K562 (cell line): Measurements from ENCODE around the gene EDDM13. TPM values are rescaled to one million over a fixed set of nuclear protein-coding genes. Genes with fewer than 3 reads are reported as not detected.

Source experiments
- ATAC-seq: fragments of 200-7000 bp; cut with Tn5 transposase; 3 replicates; pipeline ENCODE4 v1.9.1; 2020; ENCODE audit warnings: moderate library complexity
- BruUV-seq: library from RNA; stranded (reverse); fragments of 400-500 nt; replicated peaks from 2 replicates; lab custom pipeline; 2021; lab: Mats Ljungman, UMichigan
- CTCF ChIA-PET: fragments of 300-600 bp; formaldehyde crosslinking; extraction: SDS; loops from one replicate; lab custom pipeline; 2021; ENCODE audit warnings: low intra/inter-chr PET ratio; lab: Yijun Ruan, JAX
- POLR2A ChIA-PET: fragments of 300-600, 350-650 bp; sonication (Branson Sonifier 250); formaldehyde crosslinking; extraction: SDS; loops from one replicate; lab custom pipeline; 2021; ENCODE audit warnings: antibody characterized with exemption, inconsistent platforms; lab: Yijun Ruan, JAX
- DNase-seq, 4 experiments: peaks; one replicate each; pipeline versions ENCODE4 v3.0.0 to v3.0.0-alpha.2; 2011 to 2018; ENCODE audit warnings: low spot score in 3 of 4, mixed read lengths in 3 of 4; ENCODE audit errors: extremely low read depth in 1 of 4
- FAIRE-seq: peaks from 2 replicates; lab custom pipeline; 2011; peaks lifted over from hg19 to GRCh38; lab: Jason Lieb, UNC
- H2AFZ ChIP-seq: 2 replicates; pipeline ENCODE4 v1.6.0; 2011; ENCODE audit warnings: low read depth, low read length, control low read depth, inconsistent platforms
- H3K27ac ChIP-seq: fragments of 200-600 bp; 3 replicates; pipeline ENCODE4 v1.8.0; 2011; ENCODE audit warnings: low read depth, mild to moderate bottlenecking, control low read depth, inconsistent platforms, low read length, moderate library complexity, mixed read lengths; ENCODE audit errors: extremely low read depth
- H3K27me3 ChIP-seq, 2 experiments: fragments of 300-600 bp in 1 of 2; 2 replicates in 1 of 2; 3 replicates in 1 of 2; pipeline versions ENCODE4 v1.6.0 to v1.8.0; 2011; ENCODE audit warnings: inconsistent platforms in 2 of 2, low read length in 2 of 2, mild to moderate bottlenecking in 1 of 2, mixed read lengths in 1 of 2, moderate library complexity in 1 of 2; ENCODE audit not compliant: control insufficient read depth in 2 of 2, insufficient read depth in 2 of 2
- H3K36me3 ChIP-seq: fragments of 300-600 bp; 3 replicates; pipeline ENCODE4 v1.8.0; 2011; ENCODE audit warnings: mild to moderate bottlenecking, low read length, inconsistent platforms; ENCODE audit not compliant: control insufficient read depth, insufficient read depth
- H3K4me1 ChIP-seq, 2 experiments: fragments of 200-600 bp in 1 of 2; replicated peaks in 1 of 2; 2 replicates in 1 of 2; 3 replicates in 1 of 2; pipeline versions ENCODE4 v1.5.1 to v1.8.0; 2011; ENCODE audit warnings: inconsistent platforms in 2 of 2, low read length in 2 of 2, mild to moderate bottlenecking in 1 of 2, mixed read lengths in 1 of 2, moderate library complexity in 1 of 2; ENCODE audit not compliant: control insufficient read depth in 2 of 2, insufficient read depth in 2 of 2
- H3K4me2 ChIP-seq: 2 replicates; pipeline ENCODE4 v1.6.1; 2011; ENCODE audit warnings: low read length, control low read depth, inconsistent platforms, mixed read lengths; ENCODE audit not compliant: insufficient read depth
- H3K4me3 ChIP-seq: fragments of 200-600 bp; sonication (generic), shearing (Covaris generic); 2 replicates; pipeline ENCODE4 v1.5.1; 2016; ENCODE audit warnings: control low read depth, inconsistent platforms
- H3K79me2 ChIP-seq: fragments of 200-600 bp; 3 replicates; pipeline ENCODE4 v1.8.0; 2011; ENCODE audit warnings: low read length, inconsistent platforms; ENCODE audit not compliant: control insufficient read depth, insufficient read depth
- H3K9ac ChIP-seq, 2 experiments: 2 replicates each; pipeline versions ENCODE4 v1.6.0 to v1.6.1; 2011; ENCODE audit warnings: low read depth in 2 of 2, low read length in 2 of 2, control low read depth in 1 of 2, inconsistent platforms in 1 of 2, mild to moderate bottlenecking in 1 of 2, mixed read lengths in 1 of 2; ENCODE audit not compliant: insufficient read depth in 1 of 2
- H3K9me1 ChIP-seq: one replicate; pipeline ENCODE4 v1.6.0; 2011; ENCODE audit warnings: inconsistent platforms, mild to moderate bottlenecking, low read length, moderate library complexity; ENCODE audit not compliant: control insufficient read depth, insufficient read depth
- H3K9me3 ChIP-seq: replicated peaks from 2 replicates; pipeline ENCODE4 v1.5.1; 2011; ENCODE audit warnings: low read depth, low read length, inconsistent platforms; ENCODE audit not compliant: control insufficient read depth, insufficient read depth
- H4K20me1 ChIP-seq: replicated peaks from 2 replicates; pipeline ENCODE4 v1.6.1; 2011; ENCODE audit warnings: low read length, inconsistent platforms, mixed read lengths; ENCODE audit not compliant: control insufficient read depth, insufficient read depth
- FOSL1 ChIP-seq: fragments of 200-800 bp; sonication (Bioruptor generic); conservative IDR thresholded peaks from 2 replicates; pipeline ENCODE4 v1.6.1; 2016; ENCODE audit warnings: missing genetic modification characterization, missing compliant biosample characterization
- NFIC ChIP-seq: fragments of 450-650 bp; IDR thresholded peaks from 2 replicates; pipeline ENCODE4 v1.6.1; 2017; ENCODE audit warnings: mild to moderate bottlenecking, inconsistent platforms
- RBBP5 ChIP-seq: fragments of 200-600 bp; sonication (generic); IDR thresholded peaks from 2 replicates; pipeline ENCODE4 v1.6.1; 2012; ENCODE audit warnings: borderline replicate concordance, mild to moderate bottlenecking, low read length, control low read depth, inconsistent platforms; ENCODE audit not compliant: insufficient read depth, poor library complexity, severe bottlenecking
- WGBS: fragments of 100-300 bp; shearing (Covaris generic); methylation state at CpG from one replicate; pipeline ENCODE4 v1.1.6; 2016; ENCODE audit warnings: low coverage, mixed read lengths; ENCODE audit not compliant: insufficient coverage; ENCODE audit errors: missing lambda C conversion rate; 5-methylcytosine and 5-hydroxymethylcytosine counted together
- in situ Hi-C: fragments of 300-500 bp; cut with MboI; formaldehyde crosslinking; loops from 4 replicates; pipeline ENCODE4 v1.15.0; 2018; ENCODE audit warnings: inconsistent platforms, mixed read lengths
- intact Hi-C: fragments of 100-400 bp; cut with micrococcal nuclease; formaldehyde crosslinking; loops from 2 replicates; pipeline ENCODE4 v1.14.2; 2022
- polyA plus RNA-seq, 8 experiments: library from polyadenylated mRNA; depleted of rRNA in 4 of 8; stranded (reverse) in 5 of 8; unstranded in 3 of 8; fragments of >200 nt; fragmentation: Nextera tagmentation in 2 of 8; fragmentation: Illumina TruSeq in 1 of 8; extraction: Ambion mirVana in 2 of 8; extraction: Trizol in 1 of 8; gene quantifications; 2 replicates each; pipeline versions ENCODE4 v1.2.1 to v1.2.3, GENCODE V29; 2011 to 2014; ENCODE audit warnings: inconsistent platforms in 1 of 8, missing spikeins in 1 of 8
- total RNA-seq, 7 experiments: library from RNA; depleted of rRNA in 6 of 7; stranded (reverse); fragments of >200 nt in 6 of 7; fragmentation: Illumina TruSeq in 2 of 7; extraction: Trizol in 2 of 7; gene quantifications; 2 replicates each; pipeline versions ENCODE4 v1.2.1 to v1.2.3, GENCODE V29; 2011 to 2021; ENCODE audit warnings: low replicate concordance in 1 of 7
- TF ChIP-seq, protein P1 (sequence below), 2 experiments: fragments of 450-650 bp; IDR thresholded peaks; 2 replicates each; pipeline ENCODE4 v1.6.1; 2016; ENCODE audit warnings: mild to moderate bottlenecking in 2 of 2, borderline replicate concordance in 1 of 2, low read depth in 1 of 2, moderate library complexity in 1 of 2
- TF ChIP-seq, protein P2 (sequence below): fragments of 450-650 bp; formaldehyde crosslinking; IDR thresholded peaks from 2 replicates; pipeline ENCODE4 v1.4.0; 2022; ENCODE audit warnings: mild to moderate bottlenecking, moderate library complexity

EDDM13 gene
- total and polyA plus RNA-seq, 9 of the 15 experiments (the other 6 are each of a cell fraction or from before 2014, with no cell fraction given), result 2.0 to 7.7 (median 4.1) TPM

- Histone ChIP-seq H3K4me2 (no peak overlapping the region), H3K9ac (no peak overlapping the region), H3K9me1 (no peaks in the 10 kb centered on the region), H4K20me1 (no peaks in the 10 kb centered on the region)
- BruUV-seq, result no TSS peak
- intact Hi-C loops, result no loop called here
- TF ChIP-seq RBBP5 (no peak), NFIC (peak; percentile 32), FOSL1 (0 out of 2 replicates have a peak, but pooled peaks have one; percentile 3)
- TF ChIP-seq, all 486 proteins: peak for 2
- Histone ChIP-seq H3K4me3 (no peak overlapping the region), H3K36me3 (no peaks in the 10 kb centered on the region), H2AFZ (no peak overlapping the region), H3K4me1 (no peaks in the 10 kb centered on the region; a peak in 1 of 5 replicates), H3K79me2 (no peaks in the 10 kb centered on the region), H3K27ac (no peak overlapping the region), H3K9me3 (no peaks in the 10 kb centered on the region), H3K27me3 (no peaks in the 10 kb centered on the region)
- ChIA-PET POLR2A (interaction anchor here (0.9 to 1.6 kb wide), 3 partner anchors 11 to 18 kb away, joined by 3 to 10 read pairs (median 5); no protein-coding TSS in a partner anchor), CTCF (no interaction called here)
- in situ Hi-C loops, result no loop called here
- no peak for DNase-seq
- no peak for ATAC-seq
- WGBS, result 87% methylated on average over 6 of the region's 6 CpGs
- no peak for FAIRE-seq
Measured at GRCh38 chr19:56271151-56271550, 1.4 kb upstream of the EDDM13 start.

DNA sequence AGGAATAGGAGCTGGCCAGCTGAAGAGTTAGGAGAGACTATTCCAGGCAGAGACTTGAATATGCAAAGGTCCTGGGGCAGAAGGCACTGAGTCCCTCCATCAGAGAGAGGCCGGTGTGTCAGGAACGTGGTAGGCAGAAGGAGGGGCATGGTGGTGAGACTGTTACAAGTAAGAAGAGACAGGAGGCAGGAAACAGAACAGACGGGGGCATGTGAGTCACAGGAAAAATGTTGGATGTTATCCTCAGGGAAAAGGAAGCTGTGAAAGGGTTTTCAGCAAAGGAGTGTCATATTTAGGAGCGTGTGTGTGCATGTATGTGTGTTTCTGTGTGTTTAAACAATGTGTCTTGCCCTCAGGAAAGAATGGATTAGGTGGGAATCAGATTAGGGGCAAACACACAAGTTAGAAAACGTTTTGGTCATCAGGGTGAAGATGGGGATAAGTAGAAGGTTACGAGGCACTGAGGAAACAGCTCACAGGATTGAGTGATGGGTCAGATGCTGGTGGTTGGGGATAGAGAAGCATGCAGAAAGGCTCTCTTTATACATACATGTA is 1.1 kb downstream of the EDDM13 start:
- no peaks in the 10 kb centered on the region for H3K79me2 ChIP-seq
- no TSS peak for BruUV-seq
- no peak for ATAC-seq
- ChIA-PET CTCF (no interaction called here), POLR2A (no interaction called here)
- WGBS, result 38% methylated on average over 6 of the region's 6 CpGs
- 0 out of 3 replicates have a peak, but pooled peaks cover 2% of the 10 kb centered on the region for H3K36me3 ChIP-seq
- no peak overlapping the region for H3K27ac ChIP-seq
- DNase-seq, result no peak
- no peaks in the 10 kb centered on the region for H4K20me1 ChIP-seq
- no peaks in the 10 kb centered on the region; a peak in 1 of 5 replicates for H3K4me1 ChIP-seq
- H3K9me3 ChIP-seq, result no peaks in the 10 kb centered on the region; the same call in 1 of the 2 replicates
- no peak overlapping the region for H3K9ac ChIP-seq
- no peak overlapping the region for H3K4me3 ChIP-seq
- H3K4me2 ChIP-seq, result no peak overlapping the region
- H2AFZ ChIP-seq, result no peak overlapping the region
- intact Hi-C loops (no loop called here), in situ Hi-C loops (no loop called here)
- no peaks in the 10 kb centered on the region for H3K27me3 ChIP-seq
- H3K9me1 ChIP-seq, result no peaks in the 10 kb centered on the region
- FAIRE-seq, result no peak
- TF ChIP-seq, protein P1, sequence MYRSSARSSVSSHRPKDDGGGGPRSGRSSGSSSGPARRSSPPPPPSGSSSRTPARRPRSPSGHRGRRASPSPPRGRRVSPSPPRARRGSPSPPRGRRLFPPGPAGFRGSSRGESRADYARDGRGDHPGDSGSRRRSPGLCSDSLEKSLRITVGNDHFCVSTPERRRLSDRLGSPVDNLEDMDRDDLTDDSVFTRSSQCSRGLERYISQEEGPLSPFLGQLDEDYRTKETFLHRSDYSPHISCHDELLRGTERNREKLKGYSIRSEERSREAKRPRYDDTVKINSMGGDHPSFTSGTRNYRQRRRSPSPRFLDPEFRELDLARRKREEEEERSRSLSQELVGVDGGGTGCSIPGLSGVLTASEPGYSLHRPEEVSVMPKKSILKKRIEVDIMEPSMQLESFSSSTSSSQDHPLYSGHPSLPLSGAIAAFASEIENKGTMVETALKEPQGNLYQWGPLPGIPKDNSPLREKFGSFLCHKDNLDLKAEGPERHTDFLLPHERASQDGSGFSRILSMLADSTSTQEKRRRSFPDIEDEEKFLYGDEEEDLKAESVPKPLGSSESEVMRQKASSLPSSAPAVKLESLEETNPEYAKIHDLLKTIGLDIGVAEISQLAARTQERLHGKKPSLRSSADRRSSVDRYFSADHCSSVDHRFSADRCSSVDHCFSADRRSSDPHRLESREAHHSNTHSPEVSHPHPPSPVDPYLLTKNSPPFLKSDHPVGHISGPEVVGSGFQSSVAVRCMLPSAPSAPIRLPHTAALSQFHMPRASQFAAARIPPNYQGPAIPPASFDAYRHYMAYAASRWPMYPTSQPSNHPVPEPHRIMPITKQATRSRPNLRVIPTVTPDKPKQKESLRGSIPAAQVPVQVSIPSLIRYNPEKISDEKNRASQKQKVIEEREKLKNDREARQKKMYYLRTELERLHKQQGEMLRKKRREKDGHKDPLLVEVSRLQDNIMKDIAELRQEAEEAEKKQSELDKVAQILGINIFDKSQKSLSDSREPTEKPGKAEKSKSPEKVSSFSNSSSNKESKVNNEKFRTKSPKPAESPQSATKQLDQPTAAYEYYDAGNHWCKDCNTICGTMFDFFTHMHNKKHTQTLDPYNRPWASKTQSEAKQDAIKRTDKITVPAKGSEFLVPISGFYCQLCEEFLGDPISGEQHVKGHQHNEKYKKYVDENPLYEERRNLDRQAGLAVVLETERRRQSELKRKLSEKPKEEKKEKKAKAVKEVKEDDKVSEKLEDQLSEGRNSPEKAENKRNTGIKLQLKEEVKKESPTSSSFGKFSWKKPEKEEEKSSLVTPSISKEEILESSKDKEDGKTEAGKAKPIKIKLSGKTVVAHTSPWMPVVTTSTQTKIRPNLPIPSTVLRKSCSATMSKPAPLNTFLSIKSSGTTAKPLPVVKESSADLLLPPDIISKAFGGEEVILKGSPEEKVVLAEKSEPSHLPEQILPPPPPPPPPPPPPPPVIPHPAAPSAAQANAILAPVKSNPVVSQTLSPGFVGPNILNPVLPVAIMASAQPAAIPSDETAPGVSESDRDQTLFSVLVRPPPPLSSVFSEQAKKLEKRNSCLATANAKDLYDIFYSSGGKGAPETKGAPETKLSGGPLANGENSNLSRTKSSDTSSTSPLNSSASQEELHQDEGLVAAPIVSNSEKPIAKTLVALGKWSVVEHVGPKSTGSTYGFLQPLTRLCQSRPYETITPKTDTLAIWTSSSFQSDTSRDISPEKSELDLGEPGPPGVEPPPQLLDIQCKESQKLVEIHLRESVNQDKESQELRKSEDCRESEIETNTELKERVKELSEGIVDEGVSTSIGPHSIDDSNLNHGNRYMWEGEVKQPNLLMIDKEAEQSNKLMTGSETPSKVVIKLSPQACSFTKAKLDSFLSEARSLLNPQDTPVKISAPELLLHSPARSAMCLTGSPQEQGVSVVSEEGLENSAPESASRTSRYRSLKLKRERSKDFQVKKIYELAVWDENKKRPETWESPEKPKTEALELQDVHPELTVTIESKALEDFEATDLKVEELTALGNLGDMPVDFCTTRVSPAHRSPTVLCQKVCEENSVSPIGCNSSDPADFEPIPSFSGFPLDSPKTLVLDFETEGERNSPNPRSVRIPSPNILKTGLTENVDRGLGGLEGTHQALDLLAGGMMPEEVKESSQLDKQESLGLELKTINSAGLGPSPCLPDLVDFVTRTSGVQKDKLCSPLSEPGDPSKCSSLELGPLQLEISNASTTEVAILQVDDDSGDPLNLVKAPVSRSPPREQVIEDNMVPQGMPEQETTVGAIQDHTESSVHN (IDR thresholded peaks at IDR 0.05; ENCODE audit: borderline replicate concordance in 1 of 2, low read depth in 1 of 2), result no peak
- TF ChIP-seq, protein P2, sequence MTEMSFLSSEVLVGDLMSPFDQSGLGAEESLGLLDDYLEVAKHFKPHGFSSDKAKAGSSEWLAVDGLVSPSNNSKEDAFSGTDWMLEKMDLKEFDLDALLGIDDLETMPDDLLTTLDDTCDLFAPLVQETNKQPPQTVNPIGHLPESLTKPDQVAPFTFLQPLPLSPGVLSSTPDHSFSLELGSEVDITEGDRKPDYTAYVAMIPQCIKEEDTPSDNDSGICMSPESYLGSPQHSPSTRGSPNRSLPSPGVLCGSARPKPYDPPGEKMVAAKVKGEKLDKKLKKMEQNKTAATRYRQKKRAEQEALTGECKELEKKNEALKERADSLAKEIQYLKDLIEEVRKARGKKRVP, result no peak
